Measurements from ENCODE around the gene POLR1A.

Gene POLR1A

DNA sequence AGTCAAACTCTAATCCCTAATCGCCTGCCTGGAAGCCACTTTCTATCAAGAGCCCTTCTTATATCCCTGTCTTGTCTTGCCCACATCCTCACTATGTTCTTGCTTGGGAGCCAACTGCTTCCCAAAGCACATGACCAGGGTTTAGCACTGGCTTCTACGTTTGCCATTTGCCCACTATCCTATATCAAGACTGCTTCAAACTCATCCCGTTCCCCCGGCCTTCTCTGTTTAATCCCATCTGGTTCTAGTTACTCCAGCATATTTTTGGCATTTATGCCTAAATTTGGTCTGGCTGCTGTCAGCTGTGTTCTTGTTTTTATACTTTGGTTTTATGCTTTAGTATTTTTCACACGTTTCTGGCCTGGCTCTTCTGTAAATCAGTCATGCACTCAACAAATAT, 40.2 kb downstream of the POLR1A start:
- DNase-seq (ENCODE audit: low read depth in 4 of 4, low spot score in 1 of 4), result no peak

DNA sequence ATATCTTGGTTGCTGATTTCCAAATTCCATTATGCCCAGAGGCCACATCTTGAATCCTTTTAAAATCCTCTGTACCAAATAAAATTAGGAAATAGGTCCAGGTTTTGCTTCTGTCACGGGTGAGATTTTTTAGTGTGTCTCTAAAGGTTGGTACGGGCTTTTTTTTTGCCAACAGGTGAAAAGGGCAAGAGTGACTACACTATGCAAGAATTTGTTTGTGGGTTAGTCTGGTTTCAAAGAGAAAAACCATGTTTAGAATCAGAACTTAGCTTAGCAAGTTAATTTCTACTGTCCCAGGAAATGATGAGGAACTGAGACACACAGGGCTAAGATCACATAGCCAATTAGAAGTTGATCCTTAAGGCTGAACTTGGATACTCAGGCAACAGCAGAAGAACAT, 41.7 kb downstream of the POLR1A start:
- DNase-seq (ENCODE audit: low read depth in 4 of 4, low spot score in 1 of 4), result no peak

DNA sequence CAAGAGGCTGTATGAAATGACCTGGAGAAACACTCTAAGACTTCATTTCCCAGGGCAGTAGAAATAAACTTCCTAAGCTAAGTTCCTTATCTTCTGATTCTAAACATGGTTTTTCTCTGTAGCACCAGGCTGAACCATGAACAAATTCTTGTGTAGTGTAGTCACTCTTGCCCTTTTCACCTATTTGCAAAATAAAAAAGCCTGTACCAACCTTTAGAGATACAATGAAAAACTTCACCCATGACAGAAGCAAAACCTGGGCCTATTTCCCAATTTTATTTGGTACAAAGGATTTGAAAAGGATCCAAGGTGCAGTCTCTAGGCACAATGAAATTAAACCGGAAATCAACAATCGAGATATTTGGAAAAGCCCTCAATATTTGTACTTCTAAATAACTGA, 43.6 kb downstream of the POLR1A start:
- no peak for DNase-seq (ENCODE audit: low read depth in 4 of 4, low spot score in 1 of 4)

DNA sequence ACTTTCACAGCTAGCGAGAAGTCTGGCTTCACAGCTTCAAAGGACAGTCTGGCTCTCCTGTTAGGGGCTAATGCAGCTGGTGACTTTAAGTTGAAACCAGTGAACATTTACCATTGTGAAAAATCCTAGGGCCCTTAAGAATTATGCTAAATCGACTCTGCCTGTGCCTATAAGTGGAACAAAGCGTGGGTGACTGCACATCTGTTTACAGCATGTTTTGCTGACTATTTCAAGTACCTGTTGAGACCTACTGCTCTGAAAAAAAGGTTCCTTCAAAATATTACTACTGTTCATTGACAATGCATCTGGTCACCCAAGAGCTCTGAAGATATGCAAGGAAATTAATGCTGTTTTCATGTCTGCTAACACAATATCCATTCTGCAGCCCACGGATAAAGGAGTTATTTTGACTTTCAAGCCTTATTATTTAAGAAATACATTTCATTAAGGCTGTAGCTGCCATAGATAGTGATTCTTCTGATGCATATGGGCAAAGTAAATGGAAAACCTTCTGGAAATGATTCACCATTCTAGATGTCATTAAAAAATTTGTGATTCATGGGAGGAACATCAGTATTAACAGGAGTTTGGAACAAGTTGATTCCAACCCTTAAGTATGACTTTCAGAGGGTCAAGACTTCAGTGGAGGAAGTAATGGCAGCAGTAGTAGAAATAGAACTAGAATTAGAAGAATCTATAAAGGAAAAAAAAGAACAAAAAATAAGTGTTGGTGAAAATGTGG, 48.9 kb downstream of the POLR1A start:
- DNase-seq (ENCODE audit: low read depth in 4 of 4, low spot score in 1 of 4), result no peak

DNA sequence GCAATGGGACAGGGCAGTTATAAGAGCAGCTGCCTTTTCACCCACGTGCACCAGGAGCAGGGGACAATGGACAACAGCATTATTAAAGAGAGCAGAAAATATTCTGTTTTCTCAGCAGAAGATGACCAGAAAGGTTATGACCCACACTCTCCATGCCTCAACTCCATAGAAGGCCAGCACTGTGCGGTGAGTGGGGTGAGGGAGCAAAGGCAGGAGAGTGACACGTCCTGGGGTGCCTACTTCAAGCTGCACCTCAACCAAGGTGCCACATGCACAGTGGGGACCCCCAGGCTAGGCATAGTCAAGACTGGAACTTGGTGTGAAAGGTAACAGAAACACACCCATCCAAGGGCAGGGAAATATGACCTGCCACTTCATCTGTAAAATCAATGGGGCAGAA, 50.4 kb downstream of the POLR1A start:
- DNase-seq (ENCODE audit: low read depth in 4 of 4, low spot score in 1 of 4), result no peak

DNA sequence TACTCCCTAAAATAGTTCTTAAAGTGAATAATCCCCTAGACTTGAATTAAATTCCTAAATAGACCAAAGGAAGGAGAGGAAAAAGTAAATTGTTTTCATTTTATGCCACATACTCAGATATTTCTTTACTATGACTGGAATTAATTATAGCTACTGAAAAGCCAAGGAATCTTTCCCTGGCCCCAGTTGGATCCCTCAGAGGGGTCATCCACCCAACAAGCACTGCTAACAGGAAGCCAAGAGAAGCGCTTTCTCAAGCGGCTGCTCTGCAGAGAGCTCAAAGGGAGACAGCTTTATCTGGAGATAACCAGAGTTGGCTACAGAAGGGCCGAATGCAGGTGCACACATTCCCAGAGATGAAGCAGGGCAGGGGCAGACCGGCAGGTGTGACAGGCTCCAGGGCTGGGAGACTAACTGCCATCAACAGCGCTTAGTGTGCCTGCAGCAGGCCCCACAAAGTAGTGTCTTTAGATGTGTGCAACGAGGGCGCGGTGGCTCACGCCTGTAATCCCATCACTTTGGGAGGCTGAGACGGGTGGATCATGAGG, 51.1 kb downstream of the POLR1A start:
- DNase-seq (ENCODE audit: low read depth in 4 of 4, low spot score in 1 of 4), result no peak

DNA sequence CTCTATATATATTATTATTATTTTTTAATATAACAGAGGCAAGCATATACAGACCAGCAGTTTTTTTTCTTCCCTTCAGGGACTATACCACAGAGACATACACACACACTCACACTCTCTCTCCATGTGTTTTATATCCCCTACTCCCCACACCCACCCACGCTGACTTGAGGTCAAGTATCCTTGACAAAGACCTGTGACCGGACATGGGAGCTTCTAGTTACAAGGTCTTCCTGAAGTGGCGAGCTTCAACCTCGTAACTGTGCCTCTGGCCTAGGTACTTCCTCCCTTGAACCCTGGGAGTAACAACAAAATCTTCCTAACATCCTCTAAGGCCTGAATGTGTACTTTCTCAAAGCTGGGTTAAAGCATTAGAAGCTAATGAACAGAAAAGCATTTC, 52.5 kb downstream of the POLR1A start:
- DNase-seq (ENCODE audit: low read depth in 4 of 4, low spot score in 1 of 4), result no peak

DNA sequence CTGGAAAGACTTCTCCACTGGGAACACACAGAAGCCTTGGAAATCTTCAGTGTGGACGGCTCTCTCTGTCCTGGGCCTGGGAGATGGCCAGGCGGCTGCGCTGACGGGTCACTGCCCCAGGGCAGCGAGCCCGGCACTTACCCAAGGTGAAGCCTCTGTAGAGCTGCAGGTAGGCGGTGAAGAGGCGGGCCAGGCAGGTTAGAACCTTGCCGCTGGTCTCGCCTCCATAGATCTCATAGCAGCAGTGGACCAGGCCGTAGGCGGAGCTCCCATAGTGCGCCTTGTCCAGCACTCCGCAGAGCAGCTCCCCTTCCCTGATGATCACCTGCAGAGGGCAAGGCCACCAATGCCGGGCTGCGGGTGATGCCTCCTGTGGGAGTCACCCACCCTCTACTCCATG, 53.0 kb downstream of the POLR1A start:
- no peak for DNase-seq (ENCODE audit: low read depth in 4 of 4, low spot score in 1 of 4)

DNA sequence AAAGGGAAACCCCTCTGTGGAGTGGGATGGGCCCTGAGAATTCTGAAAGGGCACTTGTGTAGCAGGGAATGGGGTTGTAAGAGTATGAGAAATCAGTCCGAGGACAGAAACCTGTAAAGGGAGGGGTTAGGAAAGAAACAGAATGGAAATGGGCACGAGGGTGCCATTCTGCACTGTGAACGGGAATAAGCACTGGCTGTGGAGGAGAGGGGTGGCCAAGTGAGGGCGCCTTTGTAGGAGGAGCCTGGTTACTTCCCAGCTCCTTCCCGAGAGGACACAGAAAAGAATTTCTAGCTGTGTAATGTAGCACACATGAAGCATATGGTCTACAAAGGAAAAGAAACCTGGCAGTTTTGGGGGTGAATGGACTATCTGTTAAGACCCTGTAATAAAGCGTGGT, 53.4 kb downstream of the POLR1A start:
- no peak for DNase-seq (ENCODE audit: low read depth in 4 of 4, low spot score in 1 of 4)

DNA sequence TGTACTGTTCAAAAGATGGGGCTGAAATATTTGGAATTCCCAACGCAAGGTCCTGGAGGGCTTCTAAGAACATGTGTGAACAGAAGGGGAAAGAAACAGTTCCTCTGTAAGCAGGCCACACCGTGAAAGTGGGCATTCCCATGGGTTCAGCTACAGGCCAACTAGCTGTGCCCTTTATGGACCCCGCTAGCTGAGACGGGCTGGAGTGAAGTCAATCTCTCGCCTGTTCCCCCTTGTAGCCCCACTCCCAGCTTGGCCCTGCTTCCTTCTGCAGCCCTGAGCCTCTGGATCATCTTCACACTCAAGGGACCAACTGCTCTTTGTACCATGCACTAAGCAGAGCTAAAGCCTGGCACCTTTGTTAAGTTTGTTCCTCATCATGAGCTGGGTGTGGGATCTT, 55.4 kb downstream of the POLR1A start:
- no peak for DNase-seq (ENCODE audit: low read depth in 4 of 4, low spot score in 1 of 4)

DNA sequence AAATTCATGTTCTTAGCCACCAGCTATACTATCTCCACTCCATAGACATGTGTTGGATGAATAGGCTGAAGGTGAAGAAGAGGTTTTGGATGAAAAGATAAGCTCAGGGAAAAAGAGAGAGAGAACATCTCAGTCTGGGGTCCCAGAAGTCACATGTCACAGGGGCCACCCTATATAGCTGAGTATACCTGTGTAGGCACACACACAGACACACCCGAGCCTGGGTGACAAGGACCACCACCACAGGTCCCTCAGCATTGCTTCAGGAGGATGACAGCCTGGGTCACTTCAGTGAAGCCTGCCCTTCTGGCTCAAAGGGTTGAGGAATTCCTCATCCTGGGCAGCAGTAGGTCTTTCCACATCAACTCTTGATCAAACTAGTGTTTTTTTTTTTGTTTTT, 56.2 kb downstream of the POLR1A start:
- DNase-seq (ENCODE audit: low read depth in 4 of 4, low spot score in 1 of 4), result no peak

DNA sequence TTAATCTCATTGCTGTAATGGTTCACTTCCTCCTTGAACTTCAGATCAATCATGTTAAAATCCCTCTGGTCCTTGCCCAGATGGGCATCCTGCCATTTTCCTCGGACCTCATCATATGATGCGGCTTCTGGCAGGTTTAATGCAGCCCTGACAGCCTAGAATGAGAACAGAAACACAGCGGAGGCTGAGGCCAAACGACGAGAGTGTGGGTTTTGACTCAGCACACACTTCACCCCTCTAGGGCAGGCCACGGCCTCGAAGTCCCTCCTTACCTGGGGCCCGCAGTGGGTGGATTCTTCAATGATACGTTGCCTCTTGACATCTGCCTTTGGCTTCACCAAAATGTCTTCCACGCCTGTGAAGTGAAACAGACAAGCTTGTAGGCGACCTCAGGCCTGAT, 56.8 kb downstream of the POLR1A start:
- no peak for DNase-seq (ENCODE audit: low read depth in 4 of 4, low spot score in 1 of 4)

DNA sequence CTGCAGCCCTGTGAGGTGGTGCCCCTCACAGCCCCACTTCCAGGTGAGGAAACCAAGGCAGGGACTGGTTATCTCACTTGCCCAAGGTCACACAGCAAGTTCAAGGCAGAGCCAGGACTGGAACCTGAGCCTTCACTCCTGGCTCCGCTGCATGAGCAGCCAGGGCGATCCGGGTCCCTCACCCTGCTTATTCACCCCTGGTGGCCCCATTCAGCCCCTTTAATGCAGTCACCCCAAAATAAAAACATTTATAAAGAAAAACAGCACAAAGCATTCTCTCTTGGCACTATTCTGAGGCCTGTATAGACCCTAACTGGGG, 57.3 kb downstream of the POLR1A start:
- no peak for DNase-seq (ENCODE audit: low read depth in 4 of 4, low spot score in 1 of 4)

DNA sequence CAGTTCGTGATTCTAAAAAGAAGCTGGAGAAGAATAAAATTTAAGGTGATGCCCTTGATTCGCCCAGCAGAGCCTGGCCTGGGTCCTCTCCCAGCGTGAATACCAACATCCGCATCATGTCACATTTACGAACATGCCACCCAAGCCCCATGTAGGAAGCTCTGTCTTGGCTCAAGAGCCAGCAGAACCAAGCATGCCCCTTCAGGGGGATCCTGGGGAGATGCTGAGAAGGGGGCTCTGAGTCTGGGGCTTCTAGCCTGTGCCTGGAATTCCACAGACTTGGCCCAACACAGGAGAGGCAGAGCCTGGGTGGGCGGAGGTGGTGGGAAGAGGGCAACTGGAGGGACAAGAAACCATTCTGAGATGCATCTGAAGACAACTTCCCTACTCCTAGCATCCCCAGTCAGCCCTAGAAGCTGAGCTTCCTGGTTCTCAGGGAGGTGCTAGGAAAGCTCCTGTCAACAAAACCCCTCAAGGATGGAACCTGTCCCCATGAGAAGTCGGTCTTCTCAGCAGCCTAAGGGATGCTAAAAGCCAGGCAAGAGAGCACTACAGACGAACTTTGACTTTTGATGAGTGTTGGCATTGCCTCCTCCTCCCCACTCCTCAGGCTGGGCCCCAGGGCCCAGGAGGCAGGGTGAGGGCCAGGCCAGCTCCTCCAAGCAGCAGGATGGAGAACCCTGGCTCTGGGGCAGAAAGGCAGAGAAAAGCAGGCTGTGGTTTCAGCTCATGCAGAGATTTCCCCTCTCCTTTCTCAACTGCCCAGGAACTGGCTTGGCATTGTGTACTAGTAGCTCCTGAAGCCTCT, 57.9 kb downstream of the POLR1A start:
- DNase-seq (ENCODE audit: low read depth in 4 of 4, low spot score in 1 of 4), result no peak

DNA sequence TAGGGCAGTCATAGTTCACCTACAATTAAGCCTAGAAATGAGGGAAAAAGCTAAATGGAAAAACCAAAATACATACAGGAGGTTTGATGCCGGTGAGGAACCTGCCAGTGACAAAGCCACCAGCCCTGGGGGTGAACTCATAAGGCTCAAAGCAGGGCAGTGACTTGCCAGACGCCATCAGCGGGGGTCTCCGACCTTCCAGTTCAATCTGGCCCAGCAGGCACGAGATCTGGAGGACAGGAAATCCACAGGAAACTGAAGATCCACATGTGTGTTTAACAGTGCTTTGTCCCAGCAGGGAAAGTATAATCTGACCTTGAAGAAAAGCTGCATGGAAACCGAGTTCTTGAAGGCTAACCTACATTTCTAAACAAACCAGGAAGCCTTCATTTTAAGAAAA, 60.1 kb downstream of the POLR1A start:
- no peak for DNase-seq (ENCODE audit: low read depth in 4 of 4, low spot score in 1 of 4)

DNA sequence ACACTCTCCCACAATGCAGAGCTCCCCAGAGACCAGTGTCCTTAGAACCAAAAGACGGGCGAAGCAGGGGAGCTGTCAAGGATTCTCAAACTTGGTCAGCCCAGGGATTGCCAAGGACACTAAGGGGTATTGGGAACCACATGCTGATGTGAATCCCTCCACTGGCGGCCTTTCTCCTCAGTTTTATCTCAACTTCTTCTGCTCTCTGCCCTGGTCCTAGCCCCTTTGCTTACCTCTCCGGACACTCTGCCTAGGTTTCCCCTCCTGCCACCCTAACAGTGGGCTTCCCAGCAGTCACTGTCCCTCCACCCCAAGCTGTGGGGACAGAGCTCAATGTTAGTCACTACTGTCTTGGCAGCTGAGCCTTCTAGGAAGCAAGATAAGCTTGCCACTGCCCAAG, 61.1 kb downstream of the POLR1A start:
- DNase-seq (ENCODE audit: low read depth in 4 of 4, low spot score in 1 of 4), result no peak

DNA sequence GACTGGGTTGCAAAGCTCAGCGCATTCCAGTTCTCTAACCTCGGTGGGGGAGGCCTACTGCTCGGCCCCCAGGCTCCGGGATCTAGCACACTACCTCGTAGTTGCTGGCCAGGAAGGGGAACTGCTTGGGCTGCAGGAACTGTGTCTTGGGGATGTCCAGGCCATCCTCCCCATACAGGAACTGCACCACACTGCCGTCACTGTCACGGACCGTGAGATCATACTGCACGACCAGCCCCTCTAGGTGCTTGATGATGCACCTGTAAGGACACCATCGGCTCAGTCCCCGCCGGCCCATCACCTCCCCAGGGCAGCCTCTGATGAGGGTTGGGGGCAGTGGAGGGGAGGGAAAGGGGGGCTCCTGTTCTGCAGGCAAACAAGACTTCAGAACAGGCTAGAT, 61.6 kb downstream of the POLR1A start:
- DNase-seq (ENCODE audit: low read depth in 4 of 4, low spot score in 1 of 4), result no peak

DNA sequence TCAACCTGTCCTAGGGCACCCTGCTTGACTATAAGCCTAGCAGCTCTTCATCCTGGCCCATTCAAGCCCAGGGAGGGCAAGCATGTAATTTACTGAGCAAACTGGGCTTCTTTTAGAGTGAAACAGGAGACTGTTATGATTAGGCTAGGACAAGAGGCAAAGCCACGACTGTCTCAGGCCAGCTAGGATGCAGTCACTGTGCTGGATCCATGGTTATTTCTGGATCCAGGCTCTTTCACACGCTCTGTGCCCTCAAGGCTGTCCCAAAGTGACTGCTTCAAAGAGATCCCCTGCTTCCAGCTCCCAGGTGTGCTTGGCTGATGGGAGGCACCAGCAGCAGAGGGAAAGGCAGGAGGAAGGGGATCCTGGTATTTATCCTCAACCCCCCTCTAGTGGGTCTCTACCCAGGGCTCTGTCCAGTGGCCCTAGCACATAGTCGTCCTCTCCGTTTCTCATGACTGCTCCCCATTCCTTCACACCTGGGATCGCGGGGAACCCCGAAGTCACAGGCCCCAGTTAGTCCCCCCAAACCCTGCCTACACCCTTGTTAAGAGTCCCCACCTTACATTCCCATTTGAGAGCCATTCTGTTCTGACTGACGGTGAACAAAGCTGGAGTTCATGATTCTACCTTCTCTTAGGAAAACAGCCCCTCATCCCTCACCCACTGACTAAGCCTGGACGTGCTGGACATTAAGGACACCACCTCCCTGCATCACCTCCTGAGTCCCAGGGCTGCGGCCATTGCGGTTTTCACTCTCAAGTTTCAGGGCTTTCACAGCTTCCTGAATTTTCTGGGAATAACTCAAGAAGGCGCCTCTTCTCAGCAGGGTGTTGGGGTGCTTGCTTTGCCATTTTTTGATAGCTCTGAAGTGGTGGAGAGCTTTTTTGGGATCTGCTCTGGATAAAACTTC, 63.2 kb downstream of the POLR1A start:
- no peak for DNase-seq (ENCODE audit: low read depth in 4 of 4, low spot score in 1 of 4)

DNA sequence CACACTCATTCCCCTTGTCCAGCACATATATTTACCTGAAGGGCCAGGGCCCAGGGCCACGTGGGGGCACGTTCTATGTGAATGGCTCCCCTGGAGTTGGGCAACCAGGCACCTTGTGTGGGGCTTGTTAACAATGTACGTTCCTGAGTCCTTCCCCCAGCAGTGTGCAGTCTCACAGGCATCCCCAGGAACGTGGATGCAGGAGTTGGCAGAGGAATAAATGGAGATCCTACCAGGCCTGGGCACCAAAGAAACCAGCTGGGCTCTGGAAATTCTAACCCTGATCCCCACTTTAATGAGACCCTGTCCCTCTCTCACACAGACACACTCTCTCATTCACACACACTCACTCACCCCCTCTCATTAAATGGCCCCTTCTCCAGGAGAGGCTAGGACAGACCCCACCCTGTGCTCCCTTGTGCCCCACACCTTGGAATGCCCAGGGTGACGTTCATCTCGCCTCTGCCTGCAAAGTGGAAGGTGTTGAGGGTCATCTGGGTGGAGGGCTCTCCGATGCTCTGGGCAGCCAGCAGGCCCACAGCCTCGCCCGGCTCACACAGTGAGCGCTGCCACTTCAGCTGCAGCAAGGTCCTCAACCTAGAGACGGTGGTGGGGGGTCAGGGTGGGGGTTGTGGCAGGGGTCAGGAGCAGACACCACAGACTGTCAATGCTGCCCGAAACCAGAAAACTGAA, 65.6 kb downstream of the POLR1A start:
- DNase-seq (ENCODE audit: low read depth in 4 of 4, low spot score in 1 of 4), result no peak

DNA sequence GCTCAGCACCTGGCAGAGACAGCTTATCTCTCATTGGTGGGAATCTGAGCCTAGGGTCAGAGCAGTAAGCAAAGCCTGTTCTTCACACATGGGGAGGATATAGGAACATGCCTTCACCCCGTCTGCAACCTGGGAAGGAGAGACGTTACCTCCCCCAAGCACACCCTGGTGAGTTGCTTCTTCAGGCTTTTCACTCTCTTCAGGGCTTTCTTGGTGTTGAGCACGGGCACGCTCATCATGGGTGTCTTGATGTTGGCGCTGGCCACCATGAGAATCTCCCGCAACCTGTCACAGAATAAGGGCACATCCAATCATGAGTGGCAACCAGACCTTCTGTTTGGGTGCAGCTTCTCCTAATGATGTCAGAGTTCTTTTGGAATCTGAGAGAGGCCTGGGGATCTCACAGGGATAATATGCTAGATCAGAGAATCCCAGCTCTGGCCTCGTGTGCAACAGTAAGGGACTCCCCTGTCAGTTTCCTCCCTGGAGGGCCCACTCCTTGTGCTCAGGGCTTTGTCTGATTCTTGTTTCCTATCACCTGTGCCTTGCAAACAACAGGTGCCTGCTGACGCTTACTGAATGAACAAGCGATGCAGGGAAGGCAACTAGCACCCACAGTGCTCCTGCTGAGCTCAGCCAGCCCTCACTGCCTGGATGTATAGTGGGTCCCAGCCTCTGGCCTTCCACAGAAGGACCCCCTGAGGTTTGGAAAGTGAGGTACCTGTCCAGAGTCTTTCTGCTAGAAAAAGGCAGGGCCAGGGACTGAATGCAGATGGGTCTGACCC, 66.3 kb downstream of the POLR1A start:
- DNase-seq (ENCODE audit: low read depth in 4 of 4, low spot score in 1 of 4), result no peak
